HL-60 (cell line): ENCODE measurements around the gene CRABP1.

Experiments used
- DNase-seq, 2 experiments: peaks; one replicate each; pipeline ENCODE4 v3.0.0-alpha.2; 2010 to 2020; ENCODE audit warnings: low read depth in 1 of 2, low spot score in 1 of 2
- H3K27ac ChIP-seq: fragments of 250-450 bp; sonication (Bioruptor Pico); replicated peaks from 2 replicates; pipeline ENCODE4 v1.5.1; 2020; ENCODE audit warnings: mild to moderate bottlenecking, moderate library complexity
- H3K27me3 ChIP-seq: fragments of 250-450 bp; sonication (Bioruptor Pico); 2 replicates; pipeline ENCODE4 v1.5.1; 2021; ENCODE audit warnings: mild to moderate bottlenecking, moderate library complexity; ENCODE audit not compliant: insufficient read depth, poor library complexity, severe bottlenecking
- H3K4me3 ChIP-seq: replicated peaks from 2 replicates; pipeline ENCODE4 v1.5.1; 2011; ENCODE audit warnings: mild to moderate bottlenecking, control low read depth, low read length; ENCODE audit not compliant: insufficient read depth
- CTCF ChIP-seq: IDR thresholded peaks from one replicate; pipeline ENCODE4 v1.5.1; 2011; ENCODE audit warnings: low read length, control low read depth, inconsistent platforms; ENCODE audit not compliant: insufficient read depth
- GABPA ChIP-seq: IDR thresholded peaks from 2 replicates; pipeline ENCODE4 v1.6.1; 2012; ENCODE audit warnings: low read depth
- POLR2AphosphoS5 ChIP-seq: IDR thresholded peaks from 2 replicates; pipeline ENCODE4 v1.6.1; 2012; ENCODE audit warnings: low read depth
- SPI1 ChIP-seq: IDR thresholded peaks from 2 replicates; pipeline ENCODE4 v1.6.1; 2012; ENCODE audit warnings: low read depth, mild to moderate bottlenecking, borderline replicate concordance
- TF ChIP-seq, protein P1 (sequence below): IDR thresholded peaks from 2 replicates; pipeline ENCODE4 v1.6.1; 2012; ENCODE audit warnings: low read depth; ENCODE audit not compliant: insufficient replicate concordance

CRABP1 gene

DNA sequence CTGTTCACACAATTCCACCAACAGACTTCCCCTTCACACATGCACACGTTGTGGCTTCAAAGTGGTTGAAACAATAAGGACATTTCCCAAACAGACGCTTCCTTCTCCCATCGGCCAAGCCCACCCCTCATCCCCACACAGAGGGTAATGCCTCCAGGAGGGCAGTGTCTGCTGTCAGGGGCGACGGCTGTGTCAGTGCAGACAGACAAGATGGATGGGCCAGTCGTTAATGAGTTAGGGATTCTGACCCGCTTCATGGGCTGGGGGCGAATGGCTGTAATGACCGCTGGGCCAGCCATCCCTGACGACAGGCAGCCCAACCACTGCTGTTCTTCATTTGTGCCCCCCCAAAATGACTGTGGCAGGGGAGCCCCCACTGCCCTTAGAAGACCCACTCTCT is 20.6 kb upstream of the CRABP1 start:
- H3K27me3 ChIP-seq, result no peaks in the 10 kb centered on the region
- H3K27ac ChIP-seq, result no peak overlapping the region
- no peak overlapping the region for H3K4me3 ChIP-seq
- no peak for DNase-seq
- TF ChIP-seq, protein P1, sequence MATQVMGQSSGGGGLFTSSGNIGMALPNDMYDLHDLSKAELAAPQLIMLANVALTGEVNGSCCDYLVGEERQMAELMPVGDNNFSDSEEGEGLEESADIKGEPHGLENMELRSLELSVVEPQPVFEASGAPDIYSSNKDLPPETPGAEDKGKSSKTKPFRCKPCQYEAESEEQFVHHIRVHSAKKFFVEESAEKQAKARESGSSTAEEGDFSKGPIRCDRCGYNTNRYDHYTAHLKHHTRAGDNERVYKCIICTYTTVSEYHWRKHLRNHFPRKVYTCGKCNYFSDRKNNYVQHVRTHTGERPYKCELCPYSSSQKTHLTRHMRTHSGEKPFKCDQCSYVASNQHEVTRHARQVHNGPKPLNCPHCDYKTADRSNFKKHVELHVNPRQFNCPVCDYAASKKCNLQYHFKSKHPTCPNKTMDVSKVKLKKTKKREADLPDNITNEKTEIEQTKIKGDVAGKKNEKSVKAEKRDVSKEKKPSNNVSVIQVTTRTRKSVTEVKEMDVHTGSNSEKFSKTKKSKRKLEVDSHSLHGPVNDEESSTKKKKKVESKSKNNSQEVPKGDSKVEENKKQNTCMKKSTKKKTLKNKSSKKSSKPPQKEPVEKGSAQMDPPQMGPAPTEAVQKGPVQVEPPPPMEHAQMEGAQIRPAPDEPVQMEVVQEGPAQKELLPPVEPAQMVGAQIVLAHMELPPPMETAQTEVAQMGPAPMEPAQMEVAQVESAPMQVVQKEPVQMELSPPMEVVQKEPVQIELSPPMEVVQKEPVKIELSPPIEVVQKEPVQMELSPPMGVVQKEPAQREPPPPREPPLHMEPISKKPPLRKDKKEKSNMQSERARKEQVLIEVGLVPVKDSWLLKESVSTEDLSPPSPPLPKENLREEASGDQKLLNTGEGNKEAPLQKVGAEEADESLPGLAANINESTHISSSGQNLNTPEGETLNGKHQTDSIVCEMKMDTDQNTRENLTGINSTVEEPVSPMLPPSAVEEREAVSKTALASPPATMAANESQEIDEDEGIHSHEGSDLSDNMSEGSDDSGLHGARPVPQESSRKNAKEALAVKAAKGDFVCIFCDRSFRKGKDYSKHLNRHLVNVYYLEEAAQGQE, result no peak
- TF ChIP-seq POLR2AphosphoS5, result no peak
- TF ChIP-seq SPI1, result no peak
- TF ChIP-seq GABPA, result no peak
- TF ChIP-seq CTCF, result no peak

- DNase-seq, result no peak
Measured at GRCh38 chr15:78320183-78320582, 20.0 kb upstream of the CRABP1 start.

DNA sequence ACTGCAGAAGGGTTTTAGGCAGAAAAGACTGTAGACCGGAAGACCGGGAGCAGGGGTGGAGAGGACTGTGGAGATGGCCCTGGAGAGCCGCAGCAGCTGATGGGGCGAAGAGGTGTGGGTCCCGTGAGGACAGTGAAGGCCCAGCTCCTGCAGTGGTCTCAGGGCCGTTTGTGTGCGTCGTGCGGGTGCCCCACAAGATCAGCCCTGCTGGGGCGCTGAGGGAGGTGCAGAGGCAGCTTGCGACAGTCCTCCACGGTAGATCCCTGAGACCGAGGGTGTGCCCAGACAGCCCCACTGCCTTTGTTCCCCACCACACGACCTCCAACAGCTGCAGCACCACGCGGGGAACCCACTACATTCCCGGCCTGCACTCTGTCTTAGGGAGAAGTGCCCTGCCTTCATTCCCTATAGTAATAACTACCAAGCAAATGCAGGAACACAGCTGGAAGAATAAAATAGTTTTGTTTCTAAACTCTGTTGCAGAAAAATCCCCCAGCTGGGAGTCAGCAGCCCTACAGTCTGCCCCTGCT is 19.0 kb upstream of the CRABP1 start:
- H3K4me3 ChIP-seq, result no peak overlapping the region
- no peak for TF ChIP-seq GABPA
- TF ChIP-seq CTCF, result no peak
- no peak for TF ChIP-seq SPI1
- TF ChIP-seq POLR2AphosphoS5, result no peak
- TF ChIP-seq, protein P1, result no peak
- H3K27ac ChIP-seq, result no peak overlapping the region

More at GRCh38 chr15:78320183-78320582, 20.0 kb upstream of the CRABP1 start:
- Histone ChIP-seq H3K27ac (no peak overlapping the region), H3K27me3 (no peaks in the 10 kb centered on the region), H3K4me3 (no peak overlapping the region)
- TF ChIP-seq, protein P1, result no peak
- no peak for TF ChIP-seq GABPA
- TF ChIP-seq SPI1, result no peak
- TF ChIP-seq POLR2AphosphoS5, result no peak
- TF ChIP-seq CTCF, result no peak

More for the DNA sequence above, 19.0 kb upstream of the CRABP1 start:
- DNase-seq, result no peak
- no peaks in the 10 kb centered on the region for H3K27me3 ChIP-seq
